Panc1 (cell line): Measurements from ENCODE around the gene PLPP4.

Source experiments
- CTCF ChIP-seq: fragments of 450-650 bp; IDR thresholded peaks from 2 replicates; pipeline ENCODE4 v1.5.1; 2017; ENCODE audit warnings: mild to moderate bottlenecking
- POLR2AphosphoS5 ChIP-seq: IDR thresholded peaks from 2 replicates; pipeline ENCODE4 v1.6.1; 2012; ENCODE audit warnings: mild to moderate bottlenecking, low read depth, low read length, moderate library complexity
- SIN3A ChIP-seq: IDR thresholded peaks from 2 replicates; pipeline ENCODE4 v1.6.1; 2012; ENCODE audit warnings: low read depth, mild to moderate bottlenecking, low read length, moderate library complexity, borderline replicate concordance; ENCODE audit not compliant: insufficient read depth
- TCF7L2 ChIP-seq: IDR thresholded peaks from 2 replicates; pipeline ENCODE4 v1.6.1; 2011; ENCODE audit warnings: mild to moderate bottlenecking, low read depth, low read length, inconsistent platforms
- TF ChIP-seq, protein P1 (sequence below), 2 experiments: IDR thresholded peaks; 2 replicates each; pipeline ENCODE4 v1.6.1; 2011 to 2012; ENCODE audit warnings: low read depth in 2 of 2, control low read depth in 1 of 2, low read length in 1 of 2, mild to moderate bottlenecking in 1 of 2, moderate library complexity in 1 of 2; ENCODE audit not compliant: insufficient read depth in 1 of 2

DNA sequence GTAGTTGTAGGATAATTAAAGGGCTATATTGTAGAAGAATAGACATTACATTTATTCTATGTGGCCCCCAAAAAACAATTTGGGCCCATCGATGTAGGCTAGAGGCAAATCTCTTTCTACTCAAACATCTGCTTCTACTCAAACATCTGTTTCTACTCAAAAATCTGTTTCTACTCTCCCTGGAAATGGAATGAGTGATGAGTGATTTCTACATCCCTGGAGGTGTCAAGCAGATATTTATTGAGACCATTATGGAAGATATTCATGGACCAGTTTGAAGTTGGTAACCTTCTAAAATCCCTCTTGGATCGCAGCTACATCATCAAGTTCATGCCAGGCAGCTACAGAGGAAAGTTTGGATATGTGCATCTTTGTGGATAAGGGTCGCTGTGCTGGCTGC, 5.1 kb upstream of the PLPP4 start:
- no peak for TF ChIP-seq CTCF
- TF ChIP-seq SIN3A = no peak
- TF ChIP-seq, protein P1, sequence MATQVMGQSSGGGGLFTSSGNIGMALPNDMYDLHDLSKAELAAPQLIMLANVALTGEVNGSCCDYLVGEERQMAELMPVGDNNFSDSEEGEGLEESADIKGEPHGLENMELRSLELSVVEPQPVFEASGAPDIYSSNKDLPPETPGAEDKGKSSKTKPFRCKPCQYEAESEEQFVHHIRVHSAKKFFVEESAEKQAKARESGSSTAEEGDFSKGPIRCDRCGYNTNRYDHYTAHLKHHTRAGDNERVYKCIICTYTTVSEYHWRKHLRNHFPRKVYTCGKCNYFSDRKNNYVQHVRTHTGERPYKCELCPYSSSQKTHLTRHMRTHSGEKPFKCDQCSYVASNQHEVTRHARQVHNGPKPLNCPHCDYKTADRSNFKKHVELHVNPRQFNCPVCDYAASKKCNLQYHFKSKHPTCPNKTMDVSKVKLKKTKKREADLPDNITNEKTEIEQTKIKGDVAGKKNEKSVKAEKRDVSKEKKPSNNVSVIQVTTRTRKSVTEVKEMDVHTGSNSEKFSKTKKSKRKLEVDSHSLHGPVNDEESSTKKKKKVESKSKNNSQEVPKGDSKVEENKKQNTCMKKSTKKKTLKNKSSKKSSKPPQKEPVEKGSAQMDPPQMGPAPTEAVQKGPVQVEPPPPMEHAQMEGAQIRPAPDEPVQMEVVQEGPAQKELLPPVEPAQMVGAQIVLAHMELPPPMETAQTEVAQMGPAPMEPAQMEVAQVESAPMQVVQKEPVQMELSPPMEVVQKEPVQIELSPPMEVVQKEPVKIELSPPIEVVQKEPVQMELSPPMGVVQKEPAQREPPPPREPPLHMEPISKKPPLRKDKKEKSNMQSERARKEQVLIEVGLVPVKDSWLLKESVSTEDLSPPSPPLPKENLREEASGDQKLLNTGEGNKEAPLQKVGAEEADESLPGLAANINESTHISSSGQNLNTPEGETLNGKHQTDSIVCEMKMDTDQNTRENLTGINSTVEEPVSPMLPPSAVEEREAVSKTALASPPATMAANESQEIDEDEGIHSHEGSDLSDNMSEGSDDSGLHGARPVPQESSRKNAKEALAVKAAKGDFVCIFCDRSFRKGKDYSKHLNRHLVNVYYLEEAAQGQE (IDR thresholded peaks at IDR 0.05; ENCODE audit: insufficient read depth in 1 of 2, low read depth in 2 of 2, low read length in 1 of 2) = no peak
- TF ChIP-seq POLR2AphosphoS5 = no peak
- TF ChIP-seq TCF7L2 = no peak
